SH-SY5Y (cell line): ENCODE results near the gene NOXRED1.

ENCODE experiments used
- GATA2 ChIP-seq: IDR thresholded peaks from 2 replicates; pipeline ENCODE4 v1.6.1; 2011; ENCODE audit warnings: mild to moderate bottlenecking, low read depth, low read length
- GATA3 ChIP-seq: IDR thresholded peaks from 2 replicates; pipeline ENCODE4 v1.6.1; 2011; ENCODE audit warnings: low read depth, mild to moderate bottlenecking, low read length, moderate library complexity

DNA sequence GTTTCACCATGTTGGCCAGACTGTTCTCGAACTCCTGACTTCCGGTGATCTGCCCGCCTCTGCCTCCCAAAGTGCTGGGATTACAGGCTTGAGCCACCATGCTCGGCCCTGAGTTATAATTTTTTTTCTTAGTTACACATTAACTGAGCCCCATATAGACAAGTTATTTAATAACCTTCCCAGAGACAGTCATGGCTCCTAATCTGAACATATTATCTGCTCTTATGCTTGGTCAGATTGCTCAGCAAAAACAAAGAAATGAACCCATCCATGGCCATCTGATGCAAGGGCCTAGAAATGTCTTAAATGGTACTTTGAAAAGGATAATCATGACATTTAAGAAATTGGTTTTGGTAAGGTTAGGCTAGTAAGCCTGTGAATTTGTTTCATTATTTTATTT is 33.1 kb downstream of the NOXRED1 start:
- TF ChIP-seq GATA2 (no peak), GATA3 (no peak)
